ENCODE data around the gene MMP12.

The MMP12 gene

DNA sequence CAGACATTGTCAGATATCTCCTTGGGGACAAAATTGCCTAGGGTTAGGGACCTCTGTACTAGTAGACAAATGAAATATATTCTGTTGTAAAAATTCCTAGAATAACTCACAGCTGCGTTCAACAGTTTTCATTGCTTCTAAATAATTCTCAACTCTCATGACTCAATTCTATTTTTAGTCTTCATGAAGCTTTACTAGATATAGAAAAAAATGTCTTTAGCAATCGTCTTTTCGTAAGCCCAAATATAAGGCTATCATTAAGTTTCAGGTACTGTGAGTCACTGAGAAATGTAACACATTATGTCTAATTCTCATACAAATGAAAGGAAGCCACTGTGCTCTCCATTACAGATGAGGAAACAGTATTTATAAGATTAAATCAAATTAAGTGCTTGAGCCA is 6.4 kb downstream of the MMP12 start:
- Histone ChIP-seq H3K4me3 (ENCODE audit: low read length) (no peak overlapping the region), H3K4me2 (ENCODE audit: low read length) (no peak overlapping the region), H3K27me3 (ENCODE audit: low read depth, low read length) (no peaks in the 10 kb centered on the region), H3K27ac (ENCODE audit: low read length) (no peak overlapping the region), H3K36me3 (replicated peaks; ENCODE audit: low read depth, low read length) (no peaks in the 10 kb centered on the region), H3K4me1 (ENCODE audit: low read length) (no peaks in the 10 kb centered on the region), H2AFZ (ENCODE audit: low read depth, low read length) (no peak overlapping the region), H3K79me2 (ENCODE audit: low read length) (no peaks in the 10 kb centered on the region), H3K9ac (ENCODE audit: low read length) (no peak overlapping the region), H3K9me3 (ENCODE audit: insufficient read depth, low read length) (no peaks in the 10 kb centered on the region), H4K20me1 (ENCODE audit: insufficient read depth, low read length) (no peaks in the 10 kb centered on the region)
- TF ChIP-seq, protein P1, sequence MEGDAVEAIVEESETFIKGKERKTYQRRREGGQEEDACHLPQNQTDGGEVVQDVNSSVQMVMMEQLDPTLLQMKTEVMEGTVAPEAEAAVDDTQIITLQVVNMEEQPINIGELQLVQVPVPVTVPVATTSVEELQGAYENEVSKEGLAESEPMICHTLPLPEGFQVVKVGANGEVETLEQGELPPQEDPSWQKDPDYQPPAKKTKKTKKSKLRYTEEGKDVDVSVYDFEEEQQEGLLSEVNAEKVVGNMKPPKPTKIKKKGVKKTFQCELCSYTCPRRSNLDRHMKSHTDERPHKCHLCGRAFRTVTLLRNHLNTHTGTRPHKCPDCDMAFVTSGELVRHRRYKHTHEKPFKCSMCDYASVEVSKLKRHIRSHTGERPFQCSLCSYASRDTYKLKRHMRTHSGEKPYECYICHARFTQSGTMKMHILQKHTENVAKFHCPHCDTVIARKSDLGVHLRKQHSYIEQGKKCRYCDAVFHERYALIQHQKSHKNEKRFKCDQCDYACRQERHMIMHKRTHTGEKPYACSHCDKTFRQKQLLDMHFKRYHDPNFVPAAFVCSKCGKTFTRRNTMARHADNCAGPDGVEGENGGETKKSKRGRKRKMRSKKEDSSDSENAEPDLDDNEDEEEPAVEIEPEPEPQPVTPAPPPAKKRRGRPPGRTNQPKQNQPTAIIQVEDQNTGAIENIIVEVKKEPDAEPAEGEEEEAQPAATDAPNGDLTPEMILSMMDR (IDR thresholded peaks at IDR 0.05; ENCODE audit: low read depth, low read length) = no peak
- no peak for TF ChIP-seq EZH2phosphoT487 (IDR thresholded peaks at IDR 0.05; ENCODE audit: low read depth)

DNA sequence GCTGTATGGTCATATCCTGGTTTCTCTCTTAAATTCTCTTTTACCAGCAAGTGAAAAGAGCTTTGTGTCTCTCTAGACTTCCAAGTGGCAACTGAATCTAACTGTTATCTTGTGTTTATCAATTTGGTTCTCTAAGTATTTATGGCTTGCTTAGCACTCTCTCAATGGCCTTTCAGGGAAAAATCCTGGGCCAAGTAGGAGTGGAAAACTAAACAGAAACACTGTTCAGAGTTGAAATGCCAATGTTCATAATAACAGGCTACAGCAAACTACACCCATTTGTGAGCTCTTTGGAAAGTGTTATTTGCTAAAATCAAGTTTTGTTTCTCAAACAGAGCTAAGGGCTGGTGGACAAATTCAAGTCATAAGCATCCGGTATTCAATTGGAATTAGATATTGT is 10.1 kb downstream of the MMP12 start:
- H3K4me2 ChIP-seq (ENCODE audit: low read length) = no peak overlapping the region
- TF ChIP-seq, protein P1 (IDR thresholded peaks at IDR 0.05; ENCODE audit: low read depth, low read length) = no peak
- TF ChIP-seq EZH2phosphoT487 (IDR thresholded peaks at IDR 0.05; ENCODE audit: low read depth) = no peak
- no peaks in the 10 kb centered on the region for H3K79me2 ChIP-seq (ENCODE audit: low read length)
- no peak overlapping the region for H3K4me3 ChIP-seq (ENCODE audit: low read length)
- no peaks in the 10 kb centered on the region for H3K27me3 ChIP-seq (ENCODE audit: low read depth, low read length)
- no peaks in the 10 kb centered on the region for H3K36me3 ChIP-seq (replicated peaks; ENCODE audit: low read depth, low read length)
- H3K27ac ChIP-seq (ENCODE audit: low read length) = no peak overlapping the region
- H4K20me1 ChIP-seq (ENCODE audit: insufficient read depth, low read length) = no peaks in the 10 kb centered on the region
- H3K9me3 ChIP-seq (ENCODE audit: insufficient read depth, low read length) = no peaks in the 10 kb centered on the region
- H3K9ac ChIP-seq (ENCODE audit: low read length) = no peak overlapping the region
- H3K4me1 ChIP-seq (ENCODE audit: low read length) = no peaks in the 10 kb centered on the region
- H2AFZ ChIP-seq (ENCODE audit: low read depth, low read length) = no peak overlapping the region

DNA sequence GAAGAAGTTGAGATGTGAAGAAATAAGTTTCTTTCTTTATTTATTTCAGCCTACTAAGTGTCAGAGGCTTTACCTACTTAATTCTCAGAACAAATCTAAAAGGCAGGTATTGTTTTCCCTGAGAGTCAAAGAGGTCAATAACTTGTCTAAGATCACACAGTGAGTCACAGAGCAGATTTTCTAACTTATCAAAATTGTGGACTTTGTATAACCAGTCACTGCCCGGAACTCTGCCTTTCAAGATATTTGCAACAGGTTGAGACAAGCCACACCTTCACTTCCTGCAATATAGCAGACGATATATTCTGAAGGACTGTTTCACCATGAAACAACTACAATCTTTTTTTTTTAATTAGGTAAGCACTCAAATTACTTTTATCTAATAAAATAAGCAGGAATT is 20.8 kb downstream of the MMP12 start:
- no peaks in the 10 kb centered on the region for H3K9me3 ChIP-seq (ENCODE audit: insufficient read depth, low read length)
- no peaks in the 10 kb centered on the region for H3K36me3 ChIP-seq (replicated peaks; ENCODE audit: low read depth, low read length)
- H2AFZ ChIP-seq (ENCODE audit: low read depth, low read length) = no peak overlapping the region
- H4K20me1 ChIP-seq (ENCODE audit: insufficient read depth, low read length) = no peaks in the 10 kb centered on the region
- no peaks in the 10 kb centered on the region for H3K27me3 ChIP-seq (ENCODE audit: low read depth, low read length)
- H3K79me2 ChIP-seq (ENCODE audit: low read length) = no peaks in the 10 kb centered on the region
- no peaks in the 10 kb centered on the region for H3K4me1 ChIP-seq (ENCODE audit: low read length)
- no peak overlapping the region for H3K4me2 ChIP-seq (ENCODE audit: low read length)
- no peak overlapping the region for H3K9ac ChIP-seq (ENCODE audit: low read length)
- H3K4me3 ChIP-seq (ENCODE audit: low read length) = no peak overlapping the region
- H3K27ac ChIP-seq (ENCODE audit: low read length) = no peak overlapping the region
- no peak for TF ChIP-seq EZH2phosphoT487 (IDR thresholded peaks at IDR 0.05; ENCODE audit: low read depth)

DNA sequence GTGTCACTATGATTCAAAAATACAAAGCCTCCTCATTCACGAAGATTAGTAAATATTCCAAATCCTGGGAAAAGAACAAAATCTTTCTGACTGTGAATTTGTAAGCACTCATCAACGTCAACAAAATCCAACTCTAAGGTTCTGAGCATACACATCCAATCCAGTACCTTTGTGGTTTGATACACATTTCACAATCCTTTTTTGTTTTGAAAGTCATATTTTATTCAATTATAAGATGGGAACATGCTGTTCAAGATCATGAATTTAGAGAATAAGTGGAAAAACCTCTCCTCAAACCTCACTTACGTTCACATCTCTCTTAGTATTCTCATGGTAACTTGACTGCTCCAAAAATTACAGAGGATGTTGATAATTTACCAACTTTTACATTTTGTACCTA is 21.7 kb downstream of the MMP12 start:
- no peaks in the 10 kb centered on the region for H3K36me3 ChIP-seq (replicated peaks; ENCODE audit: low read depth, low read length)
- no peaks in the 10 kb centered on the region for H3K79me2 ChIP-seq (ENCODE audit: low read length)
- H3K4me1 ChIP-seq (ENCODE audit: low read length) = no peaks in the 10 kb centered on the region
- H4K20me1 ChIP-seq (ENCODE audit: insufficient read depth, low read length) = no peaks in the 10 kb centered on the region
- no peak for TF ChIP-seq EZH2phosphoT487 (IDR thresholded peaks at IDR 0.05; ENCODE audit: low read depth)
- TF ChIP-seq, protein P1 (IDR thresholded peaks at IDR 0.05; ENCODE audit: low read depth, low read length) = no peak
- H3K9me3 ChIP-seq (ENCODE audit: insufficient read depth, low read length) = no peaks in the 10 kb centered on the region
- no peak overlapping the region for H3K9ac ChIP-seq (ENCODE audit: low read length)
- no peak overlapping the region for H2AFZ ChIP-seq (ENCODE audit: low read depth, low read length)
- H3K27ac ChIP-seq (ENCODE audit: low read length) = no peak overlapping the region
- H3K4me2 ChIP-seq (ENCODE audit: low read length) = no peak overlapping the region
- no peaks in the 10 kb centered on the region for H3K27me3 ChIP-seq (ENCODE audit: low read depth, low read length)
- no peak overlapping the region for H3K4me3 ChIP-seq (ENCODE audit: low read length)
